ENCODE measurements around the gene IRS1. TPM values are rescaled to one million over a fixed set of nuclear protein-coding genes. Genes with fewer than 3 reads are reported as not detected.

IRS1 gene
- total and polyA plus RNA-seq, 2 of the 4 experiments (the other 2 are of a cell fraction): 21.1 to 37.1 TPM

GRCh38 chr2:226739545-226740030 is 60.0 kb downstream of the IRS1 start:
- ChIA-PET CTCF (no interaction called here), POLR2A (ENCODE audit: unreplicated experiment) (no interaction called here)
- Histone ChIP-seq H4K20me1 (ENCODE audit: insufficient read depth, low read length) (peaks cover 67% of the 10 kb centered on the region), H3K4ac (ENCODE audit: low read depth, low read length) (no peak overlapping the region), H2BK5ac (ENCODE audit: low read depth, low read length, poor library complexity, severe bottlenecking) (no peak overlapping the region), H4K5ac (ENCODE audit: low read depth, low read length) (no peak overlapping the region), H3K4me2 (ENCODE audit: low read depth, low read length) (no peak overlapping the region), H3K27me3 (ENCODE audit: control insufficient read depth, insufficient read depth, low read length) (no peaks in the 10 kb centered on the region), H3K9me1 (ENCODE audit: insufficient read depth, low read length) (peaks cover 18% of the 10 kb centered on the region), H3K56ac (ENCODE audit: extremely low read depth, insufficient read depth, low read length) (no peak overlapping the region), H3K14ac (replicated peaks; ENCODE audit: low read depth, low read length) (no peak overlapping the region), H3K36me3 (ENCODE audit: control insufficient read depth, insufficient read depth, low read length) (peaks cover 28% of the 10 kb centered on the region), H3K27ac (ENCODE audit: insufficient read depth, low read length) (no peak overlapping the region), H3K23ac (ENCODE audit: low read depth, low read length) (no peak overlapping the region), H3K9ac (ENCODE audit: low read depth, low read length) (no peak overlapping the region), H2BK120ac (ENCODE audit: low read depth, low read length) (no peak overlapping the region), H3K4me3 (ENCODE audit: insufficient read depth, low read depth, low read length) (no peak overlapping the region), H3K79me1 (ENCODE audit: low read depth in 1 of 2, low read length in 2 of 2) (peaks cover 31 to 74% of the 10 kb centered on the region in 2 experiments), H2AK5ac (ENCODE audit: low read depth, low read length) (no peak overlapping the region), H4K91ac (ENCODE audit: insufficient read depth, low read depth, low read length) (no peak overlapping the region), H3K9me3 (ENCODE audit: control insufficient read depth, insufficient read depth, low read length) (no peaks in the 10 kb centered on the region; the same call in 1 of the 2 replicates), H4K8ac (ENCODE audit: low read depth in 2 of 2, low read length in 2 of 2) (no peak overlapping the region), H2BK15ac (ENCODE audit: low read depth, low read length) (no peak overlapping the region), H3K4me1 (ENCODE audit: control insufficient read depth, insufficient read depth, low read length) (peaks cover 22% of the 10 kb centered on the region), H2BK20ac (ENCODE audit: low read depth, low read length) (no peak overlapping the region), H3K18ac (ENCODE audit: low read depth, low read length) (no peak overlapping the region), H2AK9ac (replicated peaks; ENCODE audit: low read depth, low read length, poor library complexity) (no peak overlapping the region), H2AFZ (replicated peaks; ENCODE audit: low read length, poor library complexity) (no peak overlapping the region)
- TF ChIP-seq RCOR1 (IDR thresholded peaks at IDR 0.05; ENCODE audit: insufficient replicate concordance, low read length): no peak
- TF ChIP-seq RAD21 (IDR thresholded peaks at IDR 0.05; ENCODE audit: low read length): no peak
- no peak for TF ChIP-seq CTCF (conservative IDR thresholded peaks at IDR 0.05; ENCODE audit: low read depth, low read length)
- TF ChIP-seq CHD1 (IDR thresholded peaks at IDR 0.05; ENCODE audit: low read depth, low read length): no peak
- TF ChIP-seq RFX5 (IDR thresholded peaks at IDR 0.05; ENCODE audit: low read depth, low read length): no peak
- no peak for TF ChIP-seq BHLHE40 (IDR thresholded peaks at IDR 0.05; ENCODE audit: low read depth, low read length)
- no peak for TF ChIP-seq MXI1 (IDR thresholded peaks at IDR 0.05; ENCODE audit: borderline replicate concordance, low read depth, low read length)
- in situ Hi-C loops (cut with MboI; ENCODE audit: low sequenced_read_pairs): no loop called here
- DNase-seq (no peak), ATAC-seq (ENCODE audit: low read depth) (no peak)
- WGBS, 2 experiments (ENCODE audit: extremely low coverage in 2 of 2, insufficient read length in 1 of 2): no CpG with 5 or more reads among the region's 6 CpGs
- intact Hi-C loops (cut with micrococcal nuclease): loop anchor here (5.0 kb wide), 1 partner anchor 53 kb away; no protein-coding TSS in a partner anchor
- dilution Hi-C loops (cut with HindIII; ENCODE audit: low sequenced_read_pairs, unreplicated experiment): no loop called here
- no TSS peak for BruUV-seq (replicated peaks)

Measured in IMR-90 (cell line).